HG02943 (cell line): Measurements from ENCODE around the gene ZNF586.
"Not testable (repeated sequence)": the region's sequence is repeated elsewhere in the genome, so short reads cannot be mapped to it uniquely, and the experiment has no call there.

Source experiments
- ATAC-seq: cut with Tn5 transposase; IDR thresholded peaks from one replicate; pipeline ENCODE4 v1.9.1; 2021; ENCODE audit warnings: mild to moderate bottlenecking, low read depth, moderate library complexity; ENCODE audit not compliant: unreplicated experiment

The ZNF586 gene

DNA sequence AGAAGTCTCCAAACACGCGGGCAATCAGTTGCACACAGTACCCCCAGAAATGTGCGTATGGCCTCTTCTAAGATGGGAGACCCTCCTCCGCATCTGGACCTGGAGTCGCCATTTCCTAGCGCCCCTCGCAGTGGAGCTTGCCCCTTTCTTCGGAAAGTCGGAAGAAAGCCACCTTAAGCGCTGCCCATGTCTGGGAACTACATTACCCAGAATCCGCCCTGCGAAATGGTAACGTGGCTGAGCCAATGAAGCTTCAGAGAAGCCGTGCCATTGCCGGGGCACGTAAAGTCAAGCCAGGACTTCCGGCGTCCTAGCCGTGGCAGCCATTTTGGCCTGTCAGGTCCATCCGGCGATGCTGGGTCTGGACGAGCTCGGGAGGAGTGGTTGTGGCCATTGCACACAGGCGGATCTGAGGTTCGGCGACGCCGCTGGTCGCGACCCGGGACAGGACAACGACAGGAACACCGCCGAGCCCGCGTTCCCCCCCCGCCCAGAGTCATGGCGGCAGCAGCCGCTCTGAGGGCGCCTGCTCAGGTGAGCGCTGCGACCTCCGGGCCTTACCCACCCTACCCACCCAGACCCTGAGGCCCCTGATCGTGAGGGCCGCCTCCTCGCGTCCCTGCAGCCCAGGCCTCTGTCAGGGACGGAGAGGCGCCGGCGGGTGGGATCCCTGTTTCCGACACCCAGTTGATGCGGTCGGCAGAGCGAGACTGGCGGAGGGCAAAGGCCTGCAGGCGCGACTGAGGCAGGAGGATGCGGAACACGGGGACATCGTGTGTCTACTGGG is at the start of gene ZNF586:
ZNF586 (plus strand) TSS at position 332 of the 787 bp plus-strand sequence; CDS start at position 499, 167 bp downstream.
- peak; percentile 99 for ATAC-seq

DNA sequence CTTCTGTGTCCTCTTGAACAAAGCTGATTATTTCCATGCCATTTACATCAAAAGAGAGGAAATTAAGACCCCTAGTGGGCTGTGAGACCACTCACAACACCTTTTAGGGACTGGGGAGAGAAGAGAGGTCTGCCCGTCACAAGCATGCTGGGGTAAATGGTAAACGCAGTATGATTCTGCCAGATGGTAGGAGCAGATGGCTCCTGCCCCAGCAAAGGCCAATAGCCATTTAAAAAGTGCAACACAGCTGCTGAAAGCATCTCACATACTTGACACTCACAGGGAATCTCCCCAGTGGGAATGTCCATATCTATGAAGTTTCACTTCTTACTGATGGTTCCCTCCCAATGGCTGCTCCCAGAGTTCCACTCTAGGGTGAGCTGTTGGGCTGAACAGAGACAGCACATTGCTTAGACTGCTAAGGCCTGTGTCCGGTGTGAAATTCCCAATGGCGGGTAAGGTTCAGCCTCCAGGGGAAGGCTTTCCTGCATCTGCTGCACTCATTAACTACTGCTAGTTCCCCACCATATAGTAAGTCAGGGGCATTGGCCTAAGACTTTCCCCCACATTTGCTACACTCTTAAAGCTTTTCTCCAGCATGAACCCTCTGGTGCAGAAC is 49.5 kb upstream of the ZNF586 start:
- no peak for ATAC-seq

DNA sequence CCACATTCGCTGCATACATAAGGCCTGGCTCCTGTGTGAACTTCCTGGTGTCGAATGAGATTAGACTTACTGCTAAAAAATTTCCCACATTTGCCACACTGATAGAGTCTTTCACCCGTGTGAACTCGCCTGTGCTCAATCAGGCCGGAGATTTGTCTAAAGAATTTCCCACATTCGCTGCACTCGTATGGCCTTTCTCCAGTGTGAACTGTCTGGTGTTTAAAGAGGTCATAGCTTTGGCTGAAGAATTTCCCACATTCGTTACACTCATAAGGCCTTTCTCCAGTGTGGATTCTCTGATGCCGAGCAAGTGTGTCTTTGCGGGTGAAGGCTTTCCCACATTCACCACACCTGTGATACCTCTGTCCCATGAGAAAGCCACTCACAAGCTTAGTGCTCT is 48.6 kb upstream of the ZNF586 start:
- no peak for ATAC-seq

DNA sequence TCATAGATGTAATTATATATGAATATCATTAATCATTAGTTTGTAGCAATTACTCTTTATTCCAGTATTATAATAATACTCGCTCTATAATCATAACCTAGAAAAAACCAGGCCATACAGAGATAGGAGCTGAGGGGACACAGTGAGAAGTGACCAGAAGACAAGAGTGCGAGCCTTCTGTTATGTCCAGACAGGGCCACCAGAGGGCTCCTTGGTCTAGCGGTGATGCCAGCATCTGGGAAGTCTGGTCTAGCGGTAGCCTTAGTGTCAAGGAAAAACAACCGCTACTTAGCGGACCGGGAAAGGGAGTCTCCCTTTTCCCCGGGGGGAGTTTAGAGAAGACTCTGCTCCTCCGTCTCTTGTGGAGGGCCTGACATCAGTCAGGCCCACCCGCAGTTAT is 31.2 kb upstream of the ZNF586 start:
- ATAC-seq, result not testable (repeated sequence)

DNA sequence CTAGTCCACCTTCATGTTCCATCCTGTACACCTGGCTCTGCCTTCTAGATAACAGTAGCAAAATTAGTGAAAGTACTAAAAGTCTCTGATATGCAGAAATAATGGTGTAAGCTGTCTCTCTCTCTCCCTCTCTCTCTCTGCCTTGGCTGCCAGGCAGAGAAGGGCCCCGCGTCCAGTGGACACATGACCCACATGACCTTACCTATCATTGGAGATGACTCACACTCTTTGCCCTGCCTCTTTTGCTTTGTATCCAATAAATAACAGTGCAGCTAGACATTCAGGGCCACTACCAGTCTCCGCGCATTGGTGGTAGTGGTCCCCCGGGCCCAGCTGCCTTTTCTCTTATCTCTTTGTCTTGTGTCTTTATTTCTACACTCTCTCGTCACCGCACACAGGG is 30.7 kb upstream of the ZNF586 start:
- ATAC-seq, result not testable (repeated sequence)

GRCh38 chr19:57746580-57747471 is 22.6 kb upstream of the ZNF586 start, which contains the start of gene ZNF776:
Gene ZNF776 (plus strand): TSS chr19:57746815. CDS start chr19:57747059, 244 bp downstream.
- ATAC-seq, result peak; percentile 96

DNA sequence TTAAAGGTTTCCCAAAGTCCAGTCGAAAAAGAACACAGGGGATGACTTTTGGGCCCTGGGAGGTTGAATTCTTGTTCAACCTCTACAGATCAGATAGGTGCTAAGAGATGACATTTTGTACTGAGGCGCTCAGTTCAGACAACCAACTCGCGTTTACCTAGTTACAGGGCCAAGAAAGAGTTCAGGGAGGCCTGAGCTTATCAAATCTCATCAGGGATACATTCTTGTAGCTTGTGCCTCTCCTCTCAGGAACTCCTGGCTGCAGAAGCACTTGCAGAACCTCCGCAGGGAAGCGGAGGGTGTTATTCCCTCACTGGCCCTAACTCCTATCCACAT is 22.0 kb upstream of the ZNF586 start:
- no peak for ATAC-seq

GRCh38 chr19:57748029-57748428 is 21.4 kb upstream of the ZNF586 start:
- ATAC-seq, result no peak

DNA sequence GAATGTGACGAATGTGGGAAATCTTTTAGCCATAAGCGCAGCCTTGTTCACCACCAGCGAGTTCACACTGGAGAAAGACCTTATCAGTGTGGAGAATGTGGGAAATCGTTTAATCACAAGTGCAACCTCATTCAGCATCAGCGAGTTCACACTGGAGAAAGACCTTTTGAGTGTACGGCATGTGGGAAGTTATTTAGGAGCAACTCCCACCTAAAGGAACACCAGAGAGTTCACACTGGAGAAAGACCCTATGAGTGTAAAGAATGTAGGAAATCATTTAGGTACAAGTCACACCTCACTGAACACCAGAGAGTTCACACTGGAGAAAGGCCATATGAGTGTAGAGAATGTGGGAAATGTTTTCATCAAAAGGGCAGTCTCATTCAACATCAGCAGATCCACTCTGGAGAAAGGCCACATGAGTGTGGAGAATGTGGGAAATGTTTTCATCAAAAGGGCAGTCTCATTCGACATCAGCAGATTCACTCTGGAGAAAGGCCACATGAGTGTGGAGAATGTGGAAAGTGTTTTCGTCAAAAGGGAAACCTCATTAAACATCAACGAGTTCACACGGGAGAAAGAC is 15.3 kb upstream of the ZNF586 start:
- no peak for ATAC-seq

GRCh38 chr19:57755031-57755430 is 14.4 kb upstream of the ZNF586 start:
- ATAC-seq, result no peak

- no peak for ATAC-seq
Measured at GRCh38 chr19:57757941-57758340, 11.5 kb upstream of the ZNF586 start.

- no peak for ATAC-seq
Measured at GRCh38 chr19:57759096-57759495, 10.4 kb upstream of the ZNF586 start.

GRCh38 chr19:57771417-57771816 is 1.9 kb downstream of the ZNF586 start:
- ATAC-seq, result no peak

DNA sequence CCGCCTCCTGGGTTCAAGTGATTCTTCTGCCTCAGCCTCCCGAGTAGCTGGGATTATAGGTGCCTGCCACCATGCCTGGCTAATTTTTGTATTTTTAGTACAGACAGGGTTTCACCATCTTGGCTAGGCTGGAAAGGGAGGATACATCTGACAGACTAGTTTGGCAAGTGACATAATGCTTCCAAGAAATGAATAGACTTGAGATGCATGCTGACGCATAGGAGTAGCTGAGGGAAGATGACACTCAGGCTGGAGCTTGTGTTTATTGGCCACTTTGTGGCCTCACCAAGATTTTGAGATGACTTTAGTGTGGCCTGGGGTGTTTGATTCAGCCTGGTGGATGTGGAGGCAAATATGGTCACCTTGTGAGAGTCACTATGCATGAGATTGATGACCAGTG is 4.0 kb downstream of the ZNF586 start:
- ATAC-seq, result no peak

DNA sequence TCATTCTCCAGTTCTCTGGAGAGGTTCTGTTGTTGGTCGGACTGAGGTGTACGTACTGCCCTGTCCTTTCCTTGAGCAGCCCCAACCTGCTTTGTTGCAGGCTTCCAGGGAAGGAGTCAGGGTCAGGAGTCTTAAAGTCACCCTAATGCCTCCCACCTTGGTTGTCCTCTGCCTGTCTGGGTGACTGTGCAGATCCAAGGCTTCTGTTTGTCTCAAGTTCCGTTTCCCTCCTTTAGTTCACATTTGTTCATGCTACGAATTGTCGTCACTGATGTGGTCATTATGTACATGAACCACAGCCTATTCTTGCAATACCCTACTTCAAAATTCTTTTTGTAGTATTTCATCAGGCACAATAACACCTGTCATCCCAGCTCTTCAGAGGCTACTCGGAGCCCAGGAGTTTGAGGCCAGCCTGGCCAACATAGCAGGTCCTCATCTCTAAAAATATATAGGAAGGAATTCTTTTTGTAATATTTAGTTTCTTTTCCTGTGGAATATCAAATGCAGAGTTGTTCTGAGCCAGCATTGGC is 7.4 kb downstream of the ZNF586 start:
- no peak for ATAC-seq

- no peak for ATAC-seq
Measured at GRCh38 chr19:57778336-57778735, 8.9 kb downstream of the ZNF586 start.

- no peak for ATAC-seq
Measured at GRCh38 chr19:57779220-57779845, 9.9 kb downstream of the ZNF586 start.

DNA sequence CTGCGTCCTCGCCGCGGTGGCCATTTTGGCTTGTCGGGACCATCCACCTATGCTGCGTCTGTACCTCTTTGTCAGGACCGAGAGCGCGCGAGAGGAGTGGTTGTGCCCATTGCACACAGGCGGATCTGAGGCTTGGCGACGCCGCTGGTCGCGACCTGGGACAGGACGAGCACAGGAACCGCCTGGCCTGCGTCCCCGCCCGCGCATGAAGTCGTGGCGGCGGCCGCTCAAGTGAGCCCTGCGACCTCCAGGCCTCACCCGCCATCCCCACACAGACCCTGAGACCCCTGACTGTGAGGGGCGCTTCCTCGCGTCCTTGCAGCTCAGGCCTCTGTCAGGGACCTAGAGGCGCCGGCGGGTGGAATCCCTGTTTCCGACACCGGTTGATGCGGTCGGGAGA is 16.8 kb downstream of the ZNF586 start:
- ATAC-seq, result no peak

DNA sequence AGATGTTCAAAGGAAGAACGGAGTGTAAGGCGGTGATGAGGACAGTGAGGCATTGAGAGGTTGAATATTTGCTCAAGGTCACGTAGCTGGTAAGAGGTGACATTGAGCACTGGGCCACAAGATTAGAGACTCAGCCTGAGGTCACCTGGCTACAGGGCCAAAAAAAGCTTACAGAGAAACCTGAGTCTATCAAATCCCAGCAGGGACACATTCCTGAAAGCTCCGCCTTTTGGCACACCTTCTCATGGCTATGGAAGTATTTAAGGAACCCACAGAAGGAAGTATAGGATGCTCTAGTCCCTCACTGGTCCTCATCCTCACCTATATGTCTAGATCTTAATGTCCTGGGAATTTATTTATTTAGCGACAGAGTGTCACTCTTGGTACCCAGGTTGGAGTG is 17.4 kb downstream of the ZNF586 start:
- ATAC-seq, result no peak

DNA sequence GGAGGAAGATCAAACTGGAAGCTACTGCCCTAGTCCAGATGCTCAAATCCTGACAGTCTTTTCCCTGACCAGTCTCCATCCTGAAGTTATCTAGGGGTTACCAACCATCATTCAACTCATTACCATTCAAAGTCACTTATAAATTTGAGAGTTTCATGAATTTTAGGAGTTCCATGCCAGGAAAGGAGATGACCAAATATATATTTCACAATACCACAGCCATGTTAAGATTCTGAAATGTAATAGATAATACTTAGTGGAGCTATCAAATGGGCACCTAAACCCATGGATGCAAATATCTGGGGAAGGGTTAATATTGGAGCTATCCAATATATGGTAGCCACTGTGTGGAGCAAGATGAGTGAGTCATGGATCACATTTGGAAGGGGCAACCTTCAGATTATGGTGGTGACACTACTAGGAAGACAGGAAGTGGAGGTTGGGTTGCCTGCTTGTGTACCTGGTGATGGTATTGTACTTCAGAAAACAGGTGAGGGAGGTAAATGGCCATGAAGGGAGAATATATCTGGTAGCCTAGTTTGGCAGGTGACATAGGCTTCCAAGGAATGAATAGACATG is 18.7 kb downstream of the ZNF586 start:
- ATAC-seq, result no peak
